Measurements from ENCODE around the gene BCLAF1.
"Not testable (repeated sequence)": the region's sequence is repeated elsewhere in the genome, so short reads cannot be mapped to it uniquely, and the experiment has no call there.

The BCLAF1 gene

DNA sequence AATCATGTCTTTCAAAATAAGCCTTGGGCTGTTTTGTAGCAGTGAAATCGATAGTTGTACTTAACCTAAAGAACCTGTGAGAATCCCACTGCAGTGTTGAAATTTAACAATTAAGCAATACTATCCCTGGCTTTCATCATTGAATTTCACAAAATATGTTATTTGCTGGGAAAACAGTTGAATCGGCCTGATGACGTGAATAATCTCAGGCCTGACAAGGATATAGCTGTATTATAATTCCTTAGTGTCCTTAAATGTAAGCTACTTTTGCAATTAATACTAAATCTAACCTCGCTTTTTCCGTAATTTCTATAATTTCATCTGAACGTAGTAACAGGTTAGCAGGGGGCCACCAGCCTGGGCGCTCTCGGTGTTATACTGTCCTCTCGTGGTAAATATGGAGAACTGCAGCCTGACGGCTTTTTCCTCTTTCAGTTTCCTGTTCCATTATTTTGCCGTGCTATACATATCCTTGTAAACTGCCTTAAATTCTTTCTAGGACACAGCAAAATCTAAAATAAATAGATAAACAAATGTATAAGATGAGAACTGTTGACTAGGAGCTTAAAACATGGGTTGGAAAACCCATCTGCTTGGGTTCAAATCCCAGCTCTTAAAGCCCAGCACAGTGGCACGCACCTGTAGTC lies 63.5 kb downstream of the BCLAF1 start:
- H3K27ac ChIP-seq (ENCODE audit: low read depth, low read length, severe bottlenecking): no peak overlapping the region
- H3K4me1 ChIP-seq (ENCODE audit: control insufficient read depth, insufficient read depth, low read length, poor library complexity, severe bottlenecking): no peaks in the 10 kb centered on the region
- no peaks in the 10 kb centered on the region for H3K9me3 ChIP-seq (ENCODE audit: control insufficient read depth, low read length)
- 83 to 100% methylated on average over 1 of the region's 12 CpGs for WGBS, 2 experiments (ENCODE audit: insufficient coverage in 2 of 2)
- H3K36me3 ChIP-seq (ENCODE audit: control insufficient read depth, insufficient read depth, low read length): peaks cover 3% of the 10 kb centered on the region
- H3K4me3 ChIP-seq (ENCODE audit: extremely low read depth, insufficient read depth, low read length, poor library complexity, severe bottlenecking): no peak overlapping the region

DNA sequence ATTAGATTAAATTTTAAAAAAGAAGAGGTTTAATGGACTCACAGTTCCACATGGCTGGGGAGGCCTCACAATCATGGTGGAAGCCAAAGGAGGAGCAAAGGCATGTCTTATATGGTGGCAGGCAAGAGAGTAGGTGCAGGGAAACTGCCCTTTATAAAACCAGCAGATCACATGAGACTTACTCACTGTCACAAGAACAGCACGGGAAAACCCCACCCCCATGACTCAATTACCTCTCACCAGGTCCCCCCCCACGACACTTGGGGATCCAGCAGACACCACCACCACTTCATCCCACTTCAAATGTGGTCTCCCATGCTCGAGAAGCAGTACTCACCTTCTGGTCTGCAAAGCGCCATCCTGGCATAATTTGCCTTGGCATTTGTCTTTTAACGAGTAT lies 64.2 kb downstream of the BCLAF1 start:
- WGBS, 2 experiments (ENCODE audit: insufficient coverage in 2 of 2): 63 to 77% methylated on average over 3 of the region's 5 CpGs
- no peak overlapping the region for H3K27ac ChIP-seq (ENCODE audit: low read depth, low read length, severe bottlenecking)
- H3K4me1 ChIP-seq (ENCODE audit: control insufficient read depth, insufficient read depth, low read length, poor library complexity, severe bottlenecking): no peaks in the 10 kb centered on the region
- H3K9me3 ChIP-seq (ENCODE audit: control insufficient read depth, low read length): no peaks in the 10 kb centered on the region
- no peak overlapping the region for H3K4me3 ChIP-seq (ENCODE audit: extremely low read depth, insufficient read depth, low read length, poor library complexity, severe bottlenecking)
- H3K36me3 ChIP-seq (ENCODE audit: control insufficient read depth, insufficient read depth, low read length): peaks cover under 1% of the 10 kb centered on the region

DNA sequence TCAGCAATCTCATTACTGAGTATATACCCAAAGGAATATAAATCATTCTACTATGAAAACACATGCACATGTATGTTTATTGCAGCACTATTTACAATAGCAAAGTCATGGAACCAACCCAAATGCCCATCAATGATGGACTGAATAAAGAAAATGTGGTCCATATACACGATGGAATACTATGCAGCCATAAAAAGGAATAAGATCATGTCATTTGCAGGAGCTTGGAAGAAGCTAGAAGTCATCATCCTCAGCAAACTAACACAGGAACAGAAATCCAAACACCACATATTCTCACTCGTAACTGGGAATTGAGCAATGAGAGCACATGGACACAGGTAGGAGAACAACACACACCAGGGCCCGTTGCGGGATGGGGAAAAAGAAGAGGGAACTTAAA lies 64.7 kb downstream of the BCLAF1 start:
- 79% methylated on average over 2 of the region's 4 CpGs; no CpG with 5 or more reads in 1 of the 2 experiments for WGBS, 2 experiments (ENCODE audit: insufficient coverage in 2 of 2)
- not testable (repeated sequence) for H3K27ac ChIP-seq (ENCODE audit: low read depth, low read length, severe bottlenecking); H3K4me1 ChIP-seq (ENCODE audit: control insufficient read depth, insufficient read depth, low read length, poor library complexity, severe bottlenecking); H3K9me3 ChIP-seq (ENCODE audit: control insufficient read depth, low read length); H3K36me3 ChIP-seq (ENCODE audit: control insufficient read depth, insufficient read depth, low read length); H3K4me3 ChIP-seq (ENCODE audit: extremely low read depth, insufficient read depth, low read length, poor library complexity, severe bottlenecking)

DNA sequence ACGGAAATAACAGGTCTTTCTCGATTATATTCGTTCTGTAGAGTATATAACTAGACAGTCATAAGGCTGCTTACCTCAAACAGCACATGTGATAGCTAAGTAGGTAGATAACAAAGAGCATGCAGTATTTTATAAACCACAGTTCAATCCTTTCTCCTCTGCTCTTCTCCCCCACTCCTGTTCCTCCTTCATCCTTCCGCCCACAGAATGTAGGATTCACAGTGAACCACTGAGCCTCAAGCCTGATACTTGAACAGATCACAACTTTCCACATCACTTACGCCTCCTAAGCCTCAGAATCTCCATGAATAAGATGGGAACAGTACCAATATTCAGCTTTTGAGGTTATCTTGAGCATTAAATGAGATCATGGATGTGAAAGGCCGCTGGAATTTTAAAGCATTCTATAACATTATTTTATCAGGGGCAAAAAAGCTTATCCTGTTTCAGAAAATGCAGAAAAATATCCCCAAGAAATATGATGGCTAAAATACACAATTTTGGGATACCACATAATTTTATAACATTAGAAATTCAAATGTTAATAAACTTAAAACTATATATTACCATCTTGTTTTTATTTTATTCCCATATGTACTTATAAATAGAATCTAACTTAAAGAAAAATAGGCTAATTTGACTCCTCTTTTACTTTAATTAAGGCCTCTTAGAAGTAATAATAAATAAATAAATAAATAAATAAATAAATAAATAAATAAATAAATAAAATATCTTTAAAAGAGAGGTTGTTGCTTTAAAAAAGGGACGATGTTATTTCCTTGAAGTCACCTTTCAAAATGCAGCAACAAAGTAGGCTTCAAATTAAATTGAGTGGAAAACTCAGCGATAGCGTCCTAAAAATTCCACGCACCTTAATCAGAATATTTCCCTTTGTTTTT lies 72.9 kb downstream of the BCLAF1 start:
- Histone ChIP-seq H3K36me3 (ENCODE audit: control insufficient read depth, insufficient read depth, low read length) (no peaks in the 10 kb centered on the region), H3K9me3 (ENCODE audit: control insufficient read depth, low read length) (no peaks in the 10 kb centered on the region), H3K4me3 (ENCODE audit: extremely low read depth, insufficient read depth, low read length, poor library complexity, severe bottlenecking) (no peak overlapping the region), H3K27ac (ENCODE audit: low read depth, low read length, severe bottlenecking) (no peak overlapping the region), H3K4me1 (ENCODE audit: control insufficient read depth, insufficient read depth, low read length, poor library complexity, severe bottlenecking) (no peaks in the 10 kb centered on the region)
- WGBS, 2 experiments (ENCODE audit: insufficient coverage in 2 of 2): 92 to 100% methylated on average over 1 to 2 of the region's 10 CpGs

GRCh38 chr6:136213853-136214252 lies 75.8 kb downstream of the BCLAF1 start:
- H3K4me3 ChIP-seq (ENCODE audit: extremely low read depth, insufficient read depth, low read length, poor library complexity, severe bottlenecking): no peak overlapping the region
- no peak overlapping the region for H3K27ac ChIP-seq (ENCODE audit: low read depth, low read length, severe bottlenecking)
- no peaks in the 10 kb centered on the region for H3K4me1 ChIP-seq (ENCODE audit: control insufficient read depth, insufficient read depth, low read length, poor library complexity, severe bottlenecking)
- no peaks in the 10 kb centered on the region for H3K9me3 ChIP-seq (ENCODE audit: control insufficient read depth, low read length)
- no peaks in the 10 kb centered on the region for H3K36me3 ChIP-seq (ENCODE audit: control insufficient read depth, insufficient read depth, low read length)

DNA sequence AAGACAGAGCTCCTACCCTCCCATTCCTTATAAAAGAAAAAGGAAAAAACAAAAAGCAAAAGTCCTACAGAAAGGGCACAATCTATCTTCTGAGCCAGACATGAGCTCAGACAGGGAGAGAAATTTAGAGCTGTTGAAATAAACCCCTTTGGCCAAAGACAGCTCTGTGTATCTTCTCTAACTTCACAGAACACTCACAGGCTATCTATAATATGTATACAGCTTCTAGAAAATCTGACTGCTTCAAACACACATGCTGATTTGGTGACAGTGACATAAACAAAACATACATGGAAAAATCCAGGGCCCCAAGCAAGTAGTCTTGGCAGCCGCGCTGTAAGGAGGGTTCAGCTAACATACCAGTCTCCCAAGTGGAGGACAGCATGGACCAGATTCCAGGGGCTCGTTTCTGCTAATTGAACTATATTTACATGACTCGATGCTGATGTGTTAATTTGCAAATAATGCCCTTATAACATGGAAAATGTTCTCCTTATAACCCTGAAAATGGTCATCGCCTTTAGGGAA lies 76.6 kb downstream of the BCLAF1 start:
- H3K36me3 ChIP-seq (ENCODE audit: control insufficient read depth, insufficient read depth, low read length): no peaks in the 10 kb centered on the region
- H3K9me3 ChIP-seq (ENCODE audit: control insufficient read depth, low read length): no peaks in the 10 kb centered on the region
- WGBS, 2 experiments (ENCODE audit: insufficient coverage in 2 of 2): 95 to 100% methylated on average over 2 to 4 of the region's 5 CpGs
- H3K4me3 ChIP-seq (ENCODE audit: extremely low read depth, insufficient read depth, low read length, poor library complexity, severe bottlenecking): no peak overlapping the region
- H3K27ac ChIP-seq (ENCODE audit: low read depth, low read length, severe bottlenecking): no peak overlapping the region
- H3K4me1 ChIP-seq (ENCODE audit: control insufficient read depth, insufficient read depth, low read length, poor library complexity, severe bottlenecking): no peaks in the 10 kb centered on the region

DNA sequence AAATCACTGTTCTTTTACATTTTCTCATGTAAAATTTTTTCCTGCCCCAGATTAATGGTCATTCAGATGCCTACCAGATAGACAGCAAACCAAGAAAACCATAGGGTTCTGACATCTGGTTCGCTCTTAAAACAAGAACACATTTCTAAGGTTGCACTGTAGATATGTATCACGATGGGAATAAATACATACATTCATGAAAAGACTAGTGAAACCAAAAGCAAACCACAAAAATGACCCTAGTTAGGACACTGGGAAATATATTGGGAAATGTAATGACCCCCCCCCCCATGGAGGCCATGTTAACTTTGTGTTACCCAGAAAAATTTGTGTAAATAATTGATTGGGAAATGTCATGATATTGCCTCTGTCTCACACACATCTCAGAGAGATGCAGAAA lies 77.0 kb downstream of the BCLAF1 start:
- Histone ChIP-seq H3K4me1 (ENCODE audit: control insufficient read depth, insufficient read depth, low read length, poor library complexity, severe bottlenecking) (no peaks in the 10 kb centered on the region), H3K4me3 (ENCODE audit: extremely low read depth, insufficient read depth, low read length, poor library complexity, severe bottlenecking) (no peak overlapping the region), H3K27ac (ENCODE audit: low read depth, low read length, severe bottlenecking) (no peak overlapping the region), H3K36me3 (ENCODE audit: control insufficient read depth, insufficient read depth, low read length) (no peaks in the 10 kb centered on the region), H3K9me3 (ENCODE audit: control insufficient read depth, low read length) (no peaks in the 10 kb centered on the region)
- WGBS, 2 experiments (ENCODE audit: insufficient coverage in 2 of 2): no CpG with 5 or more reads among the region's 2 CpGs

- Histone ChIP-seq H3K36me3 (ENCODE audit: control insufficient read depth, insufficient read depth, low read length) (no peaks in the 10 kb centered on the region), H3K27ac (ENCODE audit: low read depth, low read length, severe bottlenecking) (no peak overlapping the region), H3K9me3 (ENCODE audit: control insufficient read depth, low read length) (no peaks in the 10 kb centered on the region), H3K4me1 (ENCODE audit: control insufficient read depth, insufficient read depth, low read length, poor library complexity, severe bottlenecking) (no peaks in the 10 kb centered on the region), H3K4me3 (ENCODE audit: extremely low read depth, insufficient read depth, low read length, poor library complexity, severe bottlenecking) (no peak overlapping the region)
- 93 to 100% methylated on average over 9 to 10 of the region's 13 CpGs for WGBS, 2 experiments (ENCODE audit: insufficient coverage in 2 of 2)
Measured at GRCh38 chr6:136210398-136211165, 79.1 kb downstream of the BCLAF1 start.

GRCh38 chr6:136209496-136209895 lies 80.2 kb downstream of the BCLAF1 start:
- Histone ChIP-seq H3K4me3 (ENCODE audit: extremely low read depth, insufficient read depth, low read length, poor library complexity, severe bottlenecking) (no peak overlapping the region), H3K9me3 (ENCODE audit: control insufficient read depth, low read length) (no peaks in the 10 kb centered on the region), H3K4me1 (ENCODE audit: control insufficient read depth, insufficient read depth, low read length, poor library complexity, severe bottlenecking) (no peaks in the 10 kb centered on the region), H3K36me3 (ENCODE audit: control insufficient read depth, insufficient read depth, low read length) (no peaks in the 10 kb centered on the region), H3K27ac (ENCODE audit: low read depth, low read length, severe bottlenecking) (no peak overlapping the region)
- 40% methylated on average over 1 of the region's 2 CpGs; no CpG with 5 or more reads in 1 of the 2 experiments for WGBS, 2 experiments (ENCODE audit: insufficient coverage in 2 of 2)

GRCh38 chr6:136208783-136209182 lies 80.9 kb downstream of the BCLAF1 start:
- H3K27ac ChIP-seq (ENCODE audit: low read depth, low read length, severe bottlenecking): no peak overlapping the region
- H3K9me3 ChIP-seq (ENCODE audit: control insufficient read depth, low read length): no peaks in the 10 kb centered on the region
- H3K36me3 ChIP-seq (ENCODE audit: control insufficient read depth, insufficient read depth, low read length): no peaks in the 10 kb centered on the region
- 73 to 81% methylated on average over 2 of the region's 4 CpGs for WGBS, 2 experiments (ENCODE audit: insufficient coverage in 2 of 2)
- H3K4me1 ChIP-seq (ENCODE audit: control insufficient read depth, insufficient read depth, low read length, poor library complexity, severe bottlenecking): no peaks in the 10 kb centered on the region
- H3K4me3 ChIP-seq (ENCODE audit: extremely low read depth, insufficient read depth, low read length, poor library complexity, severe bottlenecking): no peak overlapping the region
